NCI-H1105 (cell line): ENCODE data around the gene POLR3A.

Experiments
- DNase-seq: peaks from one replicate; lab custom pipeline; 2025; lab: John Stamatoyannopoulos, UW

POLR3A gene

DNA sequence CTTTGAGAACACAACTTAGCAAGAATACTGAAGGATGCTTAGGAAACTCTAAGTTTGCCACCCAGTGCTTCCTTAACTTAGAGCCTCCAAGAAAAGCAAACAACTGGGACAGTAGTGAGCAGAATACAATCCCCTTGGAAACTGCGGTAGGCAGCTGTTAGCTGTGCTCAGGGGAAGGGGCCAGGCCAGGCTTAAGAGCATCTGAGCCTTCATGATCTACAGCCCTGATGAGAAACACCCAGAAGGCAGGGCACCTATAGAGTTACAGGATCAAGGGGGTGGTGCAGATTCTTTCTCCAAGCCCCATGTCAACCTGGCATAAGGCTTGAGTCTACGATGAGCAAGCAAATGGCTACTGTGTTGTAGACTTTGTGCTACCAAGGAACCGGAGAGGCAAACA is 51.4 kb downstream of the POLR3A start:
- DNase-seq: no peak

DNA sequence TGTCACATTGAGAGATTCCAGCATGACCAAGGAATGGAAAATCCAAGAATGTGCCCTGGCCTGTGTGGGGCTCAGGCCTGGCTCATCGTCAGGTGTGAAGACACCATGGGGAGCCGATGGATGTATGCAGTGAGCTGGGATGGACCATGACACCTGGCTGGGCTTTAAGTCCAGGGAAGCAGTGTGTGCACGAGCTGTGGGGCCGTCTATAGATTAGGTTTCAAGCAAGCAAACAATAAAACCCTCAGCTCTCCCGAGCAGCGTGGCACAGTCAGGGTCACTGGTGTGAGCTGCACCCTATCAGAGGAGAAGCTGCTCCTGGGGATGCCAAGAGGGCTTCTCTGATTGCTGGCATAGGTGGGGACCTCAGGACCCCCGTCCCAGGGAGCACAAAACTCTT is 52.3 kb downstream of the POLR3A start:
- DNase-seq: no peak

DNA sequence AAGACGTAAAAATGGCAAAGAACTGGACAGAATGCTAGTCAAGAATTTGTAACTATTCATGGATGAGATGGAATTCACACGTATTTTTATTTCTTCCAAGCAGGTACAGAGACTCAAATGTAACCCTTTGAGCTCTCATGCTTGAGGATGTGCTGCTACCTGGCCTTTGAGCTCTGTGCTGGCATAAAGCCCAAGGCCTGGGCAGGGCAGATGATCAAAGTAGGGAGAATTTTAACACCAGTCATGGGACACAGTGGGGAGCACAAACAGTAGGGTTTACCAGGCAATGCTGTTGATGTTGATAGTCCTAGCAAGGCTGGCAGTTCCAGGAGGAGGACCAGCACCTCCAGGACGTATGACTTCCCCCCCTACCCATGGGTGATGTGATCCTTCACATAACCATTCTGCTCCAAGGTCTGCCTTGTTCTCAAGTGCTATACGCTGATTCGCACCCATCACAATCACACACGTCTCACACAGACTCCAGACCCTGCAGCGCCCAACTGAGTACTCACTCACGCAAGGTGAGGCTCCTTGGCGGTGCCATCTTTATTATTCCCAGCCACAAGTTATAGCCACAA is 54.1 kb downstream of the POLR3A start:
- DNase-seq: no peak

DNA sequence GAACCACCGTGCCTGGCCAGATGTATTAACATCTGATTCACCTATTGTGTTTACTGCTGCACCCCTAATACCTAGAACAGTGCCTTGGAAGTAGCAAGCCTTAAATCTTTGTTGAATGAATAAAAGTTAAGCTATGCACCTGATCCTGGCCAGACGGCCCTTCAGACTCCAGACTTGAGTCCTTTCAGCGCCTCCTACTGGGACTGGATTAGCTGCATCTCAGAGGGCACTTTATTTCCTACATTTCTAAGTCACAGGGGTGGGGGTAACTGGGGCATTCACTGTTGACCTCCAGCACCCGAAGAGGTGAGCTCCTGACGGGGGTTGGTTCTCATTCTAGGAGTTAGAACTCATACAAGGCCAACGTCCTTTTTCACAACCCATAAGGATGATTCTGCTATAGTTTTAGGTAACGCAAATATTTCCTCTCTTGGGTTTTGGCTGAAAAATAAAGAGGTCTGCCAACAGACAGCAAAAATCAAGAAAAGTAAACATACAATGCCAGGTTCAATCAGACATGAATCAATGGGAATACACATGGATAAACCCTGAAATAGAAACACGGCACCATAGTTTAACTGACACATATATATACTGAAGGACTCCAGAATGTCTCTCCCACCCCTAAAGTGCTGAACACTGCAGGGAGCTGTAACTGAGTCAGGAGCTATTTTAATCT is 54.8 kb downstream of the POLR3A start:
- no peak for DNase-seq

DNA sequence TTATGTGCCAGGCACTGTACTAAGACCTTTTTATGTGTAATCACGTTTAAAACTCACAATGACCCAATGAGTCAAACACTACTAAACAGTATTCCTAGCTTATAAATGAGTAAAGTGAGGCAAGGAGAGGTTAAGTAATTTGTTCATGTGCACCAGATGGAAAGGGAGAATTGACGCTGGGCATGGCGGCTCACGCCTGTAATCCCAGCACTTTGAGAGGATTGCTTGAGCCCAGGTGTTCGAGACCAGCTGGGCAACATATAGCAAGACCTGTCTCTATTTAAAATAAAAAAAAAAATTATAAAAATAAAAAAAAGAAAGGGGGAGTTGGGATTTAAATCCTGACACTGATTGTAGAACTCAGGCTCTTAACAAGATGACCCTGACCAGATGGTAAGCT is 56.0 kb downstream of the POLR3A start:
- DNase-seq: no peak

DNA sequence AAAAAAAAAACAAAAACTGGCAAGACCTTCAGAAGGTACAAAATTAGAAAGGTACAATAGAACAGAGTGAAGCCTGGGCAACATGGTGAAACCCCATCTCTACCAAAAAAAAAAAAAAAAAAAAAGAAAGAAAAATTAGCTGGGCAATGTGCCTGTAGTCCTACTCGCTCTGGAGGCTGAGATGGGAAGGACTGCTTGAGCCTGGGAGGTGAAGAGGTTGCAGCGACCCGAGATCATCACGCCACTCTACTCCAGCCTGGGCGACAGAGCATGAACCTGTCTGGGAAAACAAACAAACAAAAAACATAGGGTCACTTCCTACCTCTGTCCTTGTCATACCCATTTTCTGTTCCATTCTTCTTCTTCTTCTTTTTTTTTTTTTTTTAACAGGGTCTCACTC is 57.2 kb downstream of the POLR3A start:
- no peak for DNase-seq

DNA sequence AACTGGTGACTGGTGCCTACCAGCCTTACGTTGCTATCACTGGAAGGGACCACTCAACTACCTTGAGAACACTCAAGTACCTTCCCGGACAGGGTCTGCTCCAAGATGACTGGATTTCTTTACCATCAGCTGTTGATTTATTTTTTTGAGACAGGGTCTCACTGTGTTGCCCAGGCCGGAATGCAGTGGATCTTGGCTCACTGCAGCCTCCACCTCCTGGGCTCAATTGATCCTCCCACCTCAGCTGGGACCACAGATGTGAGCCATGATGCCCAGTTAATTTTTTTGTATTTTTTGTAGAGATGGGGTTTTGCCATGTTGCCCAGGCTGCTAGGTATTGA is 57.5 kb downstream of the POLR3A start:
- no peak for DNase-seq

DNA sequence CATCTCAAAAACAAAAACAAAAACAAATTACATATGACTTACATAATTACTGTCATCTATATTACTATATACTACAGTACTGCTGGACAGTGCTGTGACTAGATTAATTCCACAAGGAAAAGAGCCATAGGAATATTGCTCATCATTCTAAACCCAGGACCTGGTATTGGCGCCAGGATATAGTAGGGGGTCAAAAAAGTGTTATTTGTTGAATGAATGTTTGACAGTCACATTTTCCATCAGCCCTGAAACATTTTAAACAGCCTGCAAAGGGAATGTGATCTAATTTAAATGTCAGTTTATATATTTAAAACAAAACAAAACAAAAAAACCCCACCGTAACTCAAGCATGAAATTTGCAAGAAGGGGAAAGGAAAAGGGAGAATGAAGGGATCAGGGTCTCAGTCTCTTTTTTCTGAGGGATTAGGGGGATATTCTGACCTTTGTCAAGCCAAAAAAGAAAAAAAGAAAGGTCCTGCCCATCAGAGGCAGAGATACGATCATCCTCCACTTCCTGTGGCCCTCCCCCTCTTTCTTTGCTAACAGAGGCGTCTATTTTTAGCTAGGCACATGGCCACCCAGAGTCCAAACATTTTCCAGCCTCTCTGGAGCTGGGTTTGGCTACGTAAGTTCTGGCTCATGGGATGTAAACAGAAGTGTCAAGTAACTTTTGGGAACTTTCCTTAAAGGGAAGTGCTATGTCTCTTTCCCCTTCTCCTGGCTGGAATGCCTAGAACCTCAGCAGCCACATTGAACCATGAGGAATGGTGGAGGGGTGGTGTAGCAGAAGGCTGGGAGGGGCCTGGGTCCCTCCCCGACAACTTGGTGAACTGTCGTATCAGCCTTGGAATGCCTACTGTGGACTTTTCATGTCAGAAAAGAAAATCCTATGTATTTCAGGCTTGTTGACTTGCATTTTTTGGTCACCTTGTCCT is 58.2 kb downstream of the POLR3A start:
- no peak for DNase-seq

DNA sequence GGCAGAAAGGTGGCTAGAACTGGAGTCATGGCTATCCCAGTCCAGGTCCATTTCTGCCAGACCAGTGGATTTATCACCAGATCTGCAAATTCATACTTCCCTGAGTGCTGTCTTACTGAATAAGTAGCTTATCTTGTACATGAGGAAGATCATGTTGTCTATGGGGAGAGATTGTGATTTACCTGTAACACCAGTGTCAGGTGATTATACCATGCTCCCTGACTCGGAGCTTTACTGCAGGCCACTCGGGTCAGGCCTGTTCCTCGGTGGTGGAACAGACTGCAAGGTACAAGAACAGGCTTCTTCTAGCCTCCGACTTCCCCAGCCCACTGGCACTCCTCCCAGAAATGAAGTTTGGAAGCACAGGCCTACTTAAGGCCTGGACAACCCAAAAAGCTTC is 60.2 kb downstream of the POLR3A start:
- DNase-seq: no peak

DNA sequence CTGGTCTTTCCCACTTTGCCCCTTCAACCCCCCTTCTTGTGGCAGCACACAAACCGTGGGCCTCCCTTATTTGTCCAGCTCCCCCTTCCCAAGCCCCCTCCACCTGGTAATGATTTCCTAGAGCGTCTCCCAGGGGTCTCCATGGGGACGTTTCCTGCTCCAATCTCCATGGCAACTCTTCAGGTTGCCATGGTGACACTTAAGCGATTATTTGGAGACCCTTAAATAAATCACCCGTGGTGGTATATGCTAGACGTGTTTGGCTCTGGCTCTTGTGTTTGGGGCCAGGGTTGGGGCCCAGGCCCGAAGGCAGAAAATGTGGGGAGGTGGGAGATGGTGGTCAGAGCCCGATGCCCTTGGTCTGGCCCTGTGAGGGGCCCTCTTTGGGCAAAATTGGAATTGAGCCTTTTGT is 61.7 kb downstream of the POLR3A start:
- DNase-seq: no peak

DNA sequence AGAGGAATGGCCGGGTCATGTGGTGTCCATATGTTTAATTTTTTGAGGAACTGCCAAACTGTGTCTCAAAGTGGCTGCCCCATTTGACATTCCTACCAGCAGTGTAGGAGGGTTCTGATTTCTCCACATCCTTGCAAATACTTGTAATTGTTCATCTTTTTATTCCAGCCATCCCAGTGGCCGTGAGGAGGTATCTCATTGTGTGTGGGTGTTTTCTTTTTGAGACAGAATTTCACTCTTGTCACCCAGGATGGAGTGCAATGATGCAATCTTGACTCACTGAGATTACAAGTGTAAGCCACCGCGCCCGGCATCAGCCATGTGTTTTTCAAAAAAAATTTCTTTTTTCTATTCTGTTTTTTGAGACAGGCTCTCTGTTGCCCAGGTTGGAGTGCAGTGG is 64.0 kb downstream of the POLR3A start:
- no peak for DNase-seq

DNA sequence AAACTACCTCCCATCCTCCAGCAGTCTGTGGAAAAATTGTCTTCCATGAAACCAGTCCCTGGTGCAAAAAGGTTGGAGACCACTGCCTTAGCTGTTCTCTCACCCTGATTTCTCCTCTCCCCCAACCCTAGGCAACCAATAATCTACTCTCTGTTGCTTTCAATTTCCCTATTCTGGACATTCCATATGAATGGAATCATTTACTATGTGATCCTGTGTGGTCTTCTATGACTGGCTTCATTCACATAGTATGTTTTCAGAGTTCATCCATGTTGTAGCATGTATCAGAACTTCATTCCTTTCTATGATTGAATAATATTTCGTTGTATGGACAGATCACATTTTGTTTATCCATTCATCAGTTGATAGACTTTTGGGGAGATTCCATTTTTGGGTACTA is 64.5 kb downstream of the POLR3A start:
- DNase-seq: no peak

DNA sequence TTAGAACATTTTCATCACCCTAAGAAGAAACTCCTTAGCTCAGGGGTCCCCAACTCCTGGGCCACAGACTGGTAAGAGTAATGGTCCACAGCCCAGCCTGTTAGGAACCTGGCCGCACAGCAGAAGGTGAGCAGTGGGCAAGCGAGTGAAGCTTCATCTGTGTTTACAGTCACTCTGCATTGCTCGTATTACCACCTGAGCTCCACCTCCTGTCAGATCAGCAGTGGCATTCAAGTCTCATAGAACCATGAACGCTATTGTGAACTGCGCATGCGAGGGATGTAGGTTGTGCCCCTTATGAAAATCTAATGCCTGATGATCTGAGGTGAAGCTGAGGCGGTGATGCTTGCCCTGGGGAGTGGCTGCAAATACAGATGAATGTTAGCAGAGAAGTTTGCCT is 65.4 kb downstream of the POLR3A start:
- DNase-seq: no peak

DNA sequence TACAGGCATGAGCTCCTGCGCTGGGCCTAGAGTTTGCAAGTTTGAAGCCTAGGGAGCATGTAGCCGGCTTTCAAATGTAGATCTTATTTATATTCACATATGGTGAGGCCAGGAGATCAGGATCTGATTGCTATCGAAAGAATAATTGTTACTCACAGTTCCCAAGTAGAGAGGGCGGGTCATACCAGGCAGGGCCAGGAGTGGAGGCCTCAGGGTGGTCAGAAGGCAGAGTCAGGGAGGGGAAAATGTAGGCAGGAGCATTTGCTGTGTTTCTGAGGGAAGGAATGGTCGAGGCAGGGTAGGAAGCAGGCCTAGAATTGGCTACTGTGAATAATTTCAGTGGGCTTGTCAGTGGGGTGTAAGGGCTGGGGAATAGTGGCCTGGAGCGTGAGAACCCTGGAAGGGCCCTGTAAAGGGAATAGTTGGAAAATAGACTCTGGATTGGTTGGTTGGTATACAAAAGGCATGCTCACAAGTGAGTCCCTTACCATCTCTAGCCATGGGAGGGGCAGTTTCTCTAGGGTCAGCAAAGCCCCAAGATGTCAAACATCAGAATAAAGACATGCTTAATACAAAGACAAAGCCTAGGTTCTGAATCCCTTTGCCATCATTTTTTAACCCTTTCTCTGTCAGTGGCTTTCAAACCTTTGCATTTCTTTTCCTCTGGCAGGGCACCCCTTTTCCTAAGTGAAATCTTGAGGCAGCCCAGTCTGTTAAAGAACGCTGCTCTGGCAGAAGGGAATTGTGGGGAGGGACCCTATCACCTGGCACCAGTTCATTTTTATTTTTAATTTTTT is 66.8 kb downstream of the POLR3A start:
- DNase-seq: no peak

DNA sequence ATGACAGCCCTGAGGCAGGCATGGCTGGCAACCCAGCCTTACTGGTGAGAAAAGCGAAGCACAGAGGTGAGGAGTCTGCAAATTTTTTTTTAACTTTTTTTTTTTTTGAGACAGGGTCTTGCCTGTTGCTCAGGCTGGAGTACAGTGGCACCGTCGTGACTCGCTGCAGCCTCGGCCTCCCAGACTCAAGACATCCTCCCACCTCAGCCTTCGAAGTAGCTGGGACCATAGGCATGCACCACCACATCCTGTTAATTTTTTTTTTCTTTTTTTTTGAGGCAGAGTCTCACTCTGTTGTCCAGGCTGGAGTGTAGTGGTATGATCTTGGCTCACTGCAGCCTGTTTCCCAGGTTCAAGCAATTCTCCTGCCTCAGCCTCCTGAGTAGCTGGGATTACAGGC is 67.6 kb downstream of the POLR3A start:
- no peak for DNase-seq

DNA sequence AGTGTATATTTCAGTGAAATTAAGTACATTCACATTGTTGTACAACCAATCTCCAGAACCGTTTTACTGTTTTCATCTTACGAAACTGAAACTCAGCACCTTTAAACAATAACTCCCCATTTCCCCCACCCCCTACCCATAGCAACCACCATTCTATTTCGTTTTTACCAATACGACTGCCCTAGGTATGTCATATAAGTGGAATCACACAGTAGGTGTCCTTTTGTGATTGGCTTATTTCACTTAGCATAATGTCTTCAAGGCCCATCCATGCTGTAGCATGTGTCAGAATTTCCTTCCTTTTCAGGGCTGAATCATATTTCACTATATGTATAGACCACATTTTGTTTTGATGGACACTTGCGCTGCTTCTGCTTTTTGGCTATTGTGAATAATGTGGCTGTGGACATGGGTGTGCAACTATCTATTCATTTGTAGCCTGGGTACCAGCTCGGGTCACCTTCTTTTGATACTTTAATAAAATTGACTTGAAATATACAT is 68.4 kb downstream of the POLR3A start:
- DNase-seq: no peak

DNA sequence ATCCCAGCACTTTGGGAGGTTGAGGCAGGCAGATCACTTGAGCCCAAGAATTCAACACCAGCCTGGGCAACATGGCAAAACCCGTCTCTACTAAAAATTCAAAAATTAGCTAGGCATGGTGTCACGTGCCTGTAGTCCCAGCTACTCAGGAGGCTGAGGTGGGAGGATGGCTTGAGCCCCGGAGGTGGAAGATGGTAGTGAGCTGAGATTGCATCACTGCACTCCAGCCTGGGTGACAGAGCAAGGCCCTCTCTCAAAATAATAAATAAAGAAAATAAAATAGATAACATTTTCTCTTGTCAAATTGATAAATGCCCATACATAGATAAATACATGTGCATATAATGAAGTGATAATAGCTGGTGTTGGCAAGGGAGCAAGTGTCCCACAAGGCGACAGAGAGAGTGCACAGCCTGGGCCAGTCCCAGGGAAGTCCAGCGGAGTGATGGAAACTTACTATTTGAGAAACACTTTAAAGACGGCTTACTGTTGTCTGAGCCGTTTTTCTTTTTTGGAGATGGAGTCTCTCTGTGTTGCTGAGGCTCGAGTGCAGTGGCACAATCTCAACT is 69.3 kb downstream of the POLR3A start:
- no peak for DNase-seq

DNA sequence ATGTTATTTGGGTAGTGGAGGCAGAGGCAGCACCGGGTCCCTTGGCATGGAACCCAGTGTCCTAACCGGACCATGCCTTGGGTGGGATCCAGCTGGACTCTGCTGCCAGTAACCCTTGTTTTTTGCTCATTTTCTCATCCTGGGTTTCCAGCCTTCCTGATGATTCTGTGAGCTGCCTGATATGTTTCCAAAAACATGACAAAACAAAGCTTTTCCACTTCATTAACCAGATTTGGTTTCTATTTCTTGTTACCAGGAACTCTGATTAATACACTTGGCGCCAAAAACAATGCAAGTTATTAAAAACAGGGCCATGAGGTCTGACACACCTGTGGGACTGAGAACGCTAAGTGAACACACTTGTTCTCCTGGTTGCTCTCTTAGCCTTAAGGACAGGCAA is 69.9 kb downstream of the POLR3A start:
- DNase-seq: no peak

DNA sequence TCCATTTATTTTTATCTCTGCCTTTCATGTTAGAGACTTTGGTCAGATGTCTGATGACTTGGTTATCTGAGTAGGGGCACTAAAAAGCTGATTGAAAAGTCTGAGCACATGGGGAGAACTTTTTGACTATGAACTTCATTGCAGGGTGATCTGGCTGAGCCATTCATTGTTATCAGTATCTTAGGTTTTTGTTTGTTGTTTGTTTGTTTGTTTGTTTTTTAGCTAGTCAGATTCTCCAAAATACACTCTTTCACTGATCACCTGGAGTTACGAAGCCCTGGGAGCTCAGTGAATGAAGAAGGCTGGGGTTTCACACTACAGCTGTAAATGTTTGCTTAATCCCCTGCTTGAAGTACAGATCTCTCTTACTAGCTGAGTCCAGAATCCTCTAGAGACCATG is 74.2 kb downstream of the POLR3A start:
- no peak for DNase-seq

DNA sequence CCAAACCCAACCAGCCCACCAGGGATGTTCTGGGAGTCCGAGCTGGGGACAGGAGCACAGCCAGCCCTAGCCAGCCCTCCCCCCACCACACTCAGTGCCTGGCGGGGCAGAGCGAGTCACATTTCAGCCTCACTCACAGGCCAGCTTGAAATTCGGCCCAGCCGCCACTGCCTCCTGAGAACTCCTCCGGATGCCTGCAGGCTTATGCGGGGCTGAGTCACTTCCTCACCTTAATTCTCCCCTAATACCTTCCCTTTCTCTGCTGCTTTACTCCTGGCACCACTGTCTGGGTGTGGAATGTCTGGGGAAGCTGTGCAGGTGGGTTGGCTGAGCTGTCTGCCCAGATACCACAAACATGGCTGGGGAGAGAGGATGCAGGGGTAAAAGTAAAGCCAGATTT is 80.1 kb downstream of the POLR3A start:
- DNase-seq: no peak

DNA sequence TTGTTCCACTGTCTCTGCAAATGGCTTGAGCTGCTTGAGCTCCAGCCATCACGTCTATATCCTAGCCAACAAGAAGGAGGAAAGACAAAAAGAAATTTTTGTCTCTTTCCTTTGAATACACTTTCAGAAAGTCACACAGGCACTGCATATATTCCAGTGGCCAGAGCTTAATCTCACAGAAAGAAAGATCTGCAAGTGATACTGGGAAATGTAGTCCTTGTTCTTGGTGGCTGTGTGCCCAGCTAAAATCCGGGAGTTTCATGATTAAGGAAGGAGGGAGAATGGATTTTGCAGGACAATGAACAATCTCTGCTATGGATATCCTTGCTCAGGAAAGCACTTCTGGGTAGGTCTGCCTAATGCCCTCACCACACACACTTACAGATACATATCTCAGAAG is 83.2 kb downstream of the POLR3A start:
- DNase-seq: no peak

DNA sequence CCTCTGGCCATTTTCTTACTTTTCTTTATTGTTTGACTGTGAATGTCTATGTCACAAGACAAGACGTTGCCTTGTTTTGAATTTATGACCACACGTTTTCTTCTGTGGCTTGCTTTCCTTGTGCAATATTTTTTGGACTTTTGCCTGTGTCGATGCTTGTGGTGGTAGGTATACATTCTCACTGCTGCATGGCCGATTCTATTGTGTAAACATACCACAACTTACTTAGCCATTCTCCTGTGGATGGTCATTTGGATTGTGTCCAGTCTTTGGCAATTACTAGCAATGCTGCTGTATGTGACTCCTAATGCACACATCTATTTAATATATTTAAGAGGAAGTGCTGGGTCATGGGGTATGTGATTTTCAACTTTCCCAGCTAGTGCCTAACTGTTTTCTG is 84.8 kb downstream of the POLR3A start:
- no peak for DNase-seq
